Testis (tissue), 3 donors: ENCODE data around the gene KIF17. TPM values are rescaled to one million over a fixed set of nuclear protein-coding genes. Genes with fewer than 3 reads are reported as not detected.

Source experiments
- DNase-seq: peaks from one replicate; pipeline ENCODE4 v3.0.0-alpha.2; 2019
- H3K27ac ChIP-seq, 2 donors: fragments of 200-600 bp; sonication (generic); one replicate each; pipeline ENCODE4 v1.5.1; 2019
- H3K27me3 ChIP-seq: fragments of 200-600 bp; sonication (generic); one replicate; pipeline ENCODE4 v1.5.1; 2019
- H3K36me3 ChIP-seq: fragments of 200-600 bp; sonication (generic); one replicate; pipeline ENCODE4 v1.5.1; 2017; ENCODE audit warnings: low read depth; ENCODE audit errors: missing control alignments
- H3K4me1 ChIP-seq: fragments of 200-600 bp; sonication (generic); one replicate; pipeline ENCODE4 v1.5.1; 2019
- H3K4me3 ChIP-seq, 2 donors: fragments of 200-600 bp; sonication (generic); one replicate each; pipeline ENCODE4 v1.5.1; 2017 to 2019
- H3K9me3 ChIP-seq: fragments of 200-600 bp; sonication (generic); one replicate; pipeline ENCODE4 v1.5.1; 2017
- POLR2A ChIP-seq: fragments of 450-650 bp; IDR thresholded peaks from one replicate; pipeline ENCODE4 v1.6.1; 2017; ENCODE audit warnings: antibody characterized with exemption, mild to moderate bottlenecking, moderate library complexity
- WGBS, 2 donors: methylation state at CpG; one replicate each; pipeline ENCODE4 v1.1.5; 2018; 5-methylcytosine and 5-hydroxymethylcytosine counted together
- intact Hi-C: fragments of 100-400 bp; cut with DNase I; formaldehyde crosslinking; loops from one replicate; pipeline ENCODE4 v1.15.1; 2023; ENCODE audit warnings: low total_unique reads
- polyA plus RNA-seq: library from polyadenylated mRNA; stranded (reverse); fragments of 350-450 nt; fragmentation: Illumina TruSeq; extraction: RNeasy Lipid Tissue Mini Kit (QIAGEN cat#74804); gene quantifications from one replicate; pipeline ENCODE4 v1.2.3, GENCODE V29; 2014; ENCODE audit warnings: low read depth, low replicate concordance; ENCODE audit not compliant: insufficient read depth
- total RNA-seq, 2 donors: library from RNA; depleted of rRNA; stranded (reverse); fragments of >200 nt; gene quantifications; one replicate each; pipeline ENCODE4 v1.2.3, GENCODE V29; 2016
- TF ChIP-seq, protein P1 (sequence below), 3 experiments: fragments of 450-650 bp in 2 of 3; fragments of 200-600 bp in 1 of 3; sonication (generic) in 1 of 3; IDR thresholded peaks; one replicate each; pipeline ENCODE4 v1.5.1; 2016 to 2019; ENCODE audit warnings: antibody characterized with exemption in 3 of 3, mild to moderate bottlenecking in 2 of 3, moderate library complexity in 1 of 3

KIF17 gene
- total and polyA plus RNA-seq, 3 donors from 2014 or later = 36.1 to 80.2 (median 54.1) TPM

DNA sequence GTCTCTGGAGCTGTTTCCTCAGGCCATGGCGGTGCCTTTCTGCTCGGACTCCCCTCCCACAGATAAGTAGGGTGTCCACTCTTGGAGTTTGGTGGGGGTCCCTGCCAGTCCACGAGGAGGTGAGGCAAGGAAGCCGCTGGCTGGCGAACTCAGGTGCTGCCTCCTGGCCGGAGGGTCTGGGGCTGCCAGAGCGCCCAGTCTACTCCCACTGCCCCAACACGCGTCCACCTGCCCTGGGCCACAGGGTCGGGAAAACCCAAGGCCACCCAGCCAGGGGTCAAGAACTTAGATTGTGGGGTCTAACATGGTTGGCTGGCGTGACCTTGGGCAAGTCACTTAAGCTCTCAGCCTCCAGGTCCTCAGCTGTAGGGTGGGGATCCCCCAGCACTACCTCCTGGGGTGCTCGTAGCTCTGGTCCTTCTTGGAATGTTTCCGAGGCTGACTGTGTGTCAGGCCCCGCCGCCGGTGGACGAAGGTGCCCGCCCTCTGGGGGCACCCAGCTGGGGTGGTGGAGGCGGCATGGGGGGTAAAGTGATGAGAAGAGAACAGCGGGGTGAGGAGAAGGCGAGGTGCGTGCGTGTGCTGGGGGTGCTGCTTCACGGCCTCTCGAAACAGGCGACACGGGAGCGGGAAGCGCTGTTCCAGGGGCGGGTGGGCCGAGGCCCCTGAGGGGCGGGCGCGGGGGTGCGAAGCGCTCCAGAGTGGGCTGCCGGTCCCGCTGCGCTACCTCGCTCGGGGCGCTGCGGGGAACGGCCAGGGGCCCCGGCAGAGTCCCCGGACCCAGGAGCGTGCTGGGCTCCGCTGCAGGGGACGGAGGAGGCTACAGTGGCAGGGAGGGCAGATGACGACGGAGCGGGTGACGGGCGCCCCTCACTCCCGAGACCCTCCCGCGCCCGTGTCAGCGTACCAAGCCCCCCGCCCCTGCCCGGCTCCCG is 13.5 kb upstream of the KIF17 start:
- Histone ChIP-seq H3K27ac (no peak overlapping the region), H3K36me3 (no peaks in the 10 kb centered on the region), H3K4me3 (peak overlapping the region; percentile 55 to 57), H3K27me3 (no peaks in the 10 kb centered on the region), H3K9me3 (no peaks in the 10 kb centered on the region), H3K4me1 (peaks cover 18% of the 10 kb centered on the region)
- intact Hi-C loops = no loop called here
- peak; percentile 14 for DNase-seq
- TF ChIP-seq, protein P1, sequence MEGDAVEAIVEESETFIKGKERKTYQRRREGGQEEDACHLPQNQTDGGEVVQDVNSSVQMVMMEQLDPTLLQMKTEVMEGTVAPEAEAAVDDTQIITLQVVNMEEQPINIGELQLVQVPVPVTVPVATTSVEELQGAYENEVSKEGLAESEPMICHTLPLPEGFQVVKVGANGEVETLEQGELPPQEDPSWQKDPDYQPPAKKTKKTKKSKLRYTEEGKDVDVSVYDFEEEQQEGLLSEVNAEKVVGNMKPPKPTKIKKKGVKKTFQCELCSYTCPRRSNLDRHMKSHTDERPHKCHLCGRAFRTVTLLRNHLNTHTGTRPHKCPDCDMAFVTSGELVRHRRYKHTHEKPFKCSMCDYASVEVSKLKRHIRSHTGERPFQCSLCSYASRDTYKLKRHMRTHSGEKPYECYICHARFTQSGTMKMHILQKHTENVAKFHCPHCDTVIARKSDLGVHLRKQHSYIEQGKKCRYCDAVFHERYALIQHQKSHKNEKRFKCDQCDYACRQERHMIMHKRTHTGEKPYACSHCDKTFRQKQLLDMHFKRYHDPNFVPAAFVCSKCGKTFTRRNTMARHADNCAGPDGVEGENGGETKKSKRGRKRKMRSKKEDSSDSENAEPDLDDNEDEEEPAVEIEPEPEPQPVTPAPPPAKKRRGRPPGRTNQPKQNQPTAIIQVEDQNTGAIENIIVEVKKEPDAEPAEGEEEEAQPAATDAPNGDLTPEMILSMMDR (IDR thresholded peaks at IDR 0.05) = no peak
- TF ChIP-seq POLR2A = no peak
- WGBS, 2 donors = 20 to 29% methylated on average over 8 to 39 of the region's 62 CpGs

DNA sequence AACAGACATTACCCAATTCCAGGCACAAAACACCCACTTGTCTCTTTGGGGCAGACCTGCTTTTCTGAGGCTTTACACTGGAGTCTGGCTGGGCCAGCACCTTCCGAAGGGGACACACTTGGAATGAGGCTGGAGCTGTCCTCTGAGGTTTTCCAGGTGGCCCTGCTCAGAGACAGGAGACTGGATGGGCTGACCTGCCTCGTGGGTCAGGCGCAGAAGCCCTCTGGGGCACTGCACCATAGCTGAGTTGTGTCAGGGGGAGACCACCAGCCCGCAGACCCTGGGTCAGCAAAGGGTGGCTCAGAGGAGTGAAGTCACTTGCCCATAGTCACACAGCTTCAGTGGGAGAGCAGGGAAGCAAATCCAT is 12.9 kb upstream of the KIF17 start:
- intact Hi-C loops = no loop called here
- 40 to 53% methylated on average over 1 to 4 of the region's 4 CpGs for WGBS, 2 donors
- H3K36me3 ChIP-seq = no peaks in the 10 kb centered on the region
- no peaks in the 10 kb centered on the region for H3K27me3 ChIP-seq
- H3K9me3 ChIP-seq = no peaks in the 10 kb centered on the region
- TF ChIP-seq POLR2A = no peak
- TF ChIP-seq, protein P1 (IDR thresholded peaks at IDR 0.05) = no peak
- peak; percentile 13 for DNase-seq
- H3K27ac ChIP-seq = no peak overlapping the region
- no peak overlapping the region for H3K4me3 ChIP-seq
- H3K4me1 ChIP-seq = peaks cover 18% of the 10 kb centered on the region

DNA sequence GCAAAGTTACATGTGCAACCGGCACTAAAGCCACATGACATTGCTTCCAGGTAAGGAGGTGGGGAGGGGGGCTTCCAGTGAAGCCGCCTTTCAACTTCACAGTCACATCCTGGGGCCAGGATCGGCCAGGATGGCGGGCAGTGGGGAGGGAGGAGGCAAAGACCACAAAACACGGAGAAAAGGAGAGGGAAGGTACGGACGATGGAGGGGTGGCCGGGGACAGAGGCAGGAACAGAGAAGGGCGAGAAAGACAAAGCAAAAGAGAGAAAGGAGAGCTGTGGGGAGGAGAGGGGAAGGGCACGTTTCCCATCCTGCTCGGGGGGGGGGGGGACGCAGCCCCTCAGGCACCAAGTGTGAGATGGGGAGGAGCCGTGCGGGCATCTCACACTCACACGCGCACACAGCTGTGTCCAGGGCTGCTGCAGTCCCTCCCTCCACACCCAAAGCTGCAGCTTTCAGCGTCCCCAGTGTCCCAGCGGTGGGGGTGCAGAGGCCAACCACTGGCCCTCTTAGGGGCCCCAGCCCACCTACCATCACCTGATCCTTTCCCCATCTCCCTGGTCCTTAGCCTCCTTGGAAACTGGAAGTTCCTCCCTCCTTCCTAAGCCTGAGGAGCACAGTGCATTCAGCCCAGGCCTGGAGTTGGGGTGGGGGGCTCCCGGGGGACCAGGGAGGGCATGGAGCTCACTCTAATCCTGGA is 12.3 kb upstream of the KIF17 start:
- 39 to 42% methylated on average over 18 to 19 of the region's 19 CpGs for WGBS, 2 donors
- intact Hi-C loops = no loop called here

DNA sequence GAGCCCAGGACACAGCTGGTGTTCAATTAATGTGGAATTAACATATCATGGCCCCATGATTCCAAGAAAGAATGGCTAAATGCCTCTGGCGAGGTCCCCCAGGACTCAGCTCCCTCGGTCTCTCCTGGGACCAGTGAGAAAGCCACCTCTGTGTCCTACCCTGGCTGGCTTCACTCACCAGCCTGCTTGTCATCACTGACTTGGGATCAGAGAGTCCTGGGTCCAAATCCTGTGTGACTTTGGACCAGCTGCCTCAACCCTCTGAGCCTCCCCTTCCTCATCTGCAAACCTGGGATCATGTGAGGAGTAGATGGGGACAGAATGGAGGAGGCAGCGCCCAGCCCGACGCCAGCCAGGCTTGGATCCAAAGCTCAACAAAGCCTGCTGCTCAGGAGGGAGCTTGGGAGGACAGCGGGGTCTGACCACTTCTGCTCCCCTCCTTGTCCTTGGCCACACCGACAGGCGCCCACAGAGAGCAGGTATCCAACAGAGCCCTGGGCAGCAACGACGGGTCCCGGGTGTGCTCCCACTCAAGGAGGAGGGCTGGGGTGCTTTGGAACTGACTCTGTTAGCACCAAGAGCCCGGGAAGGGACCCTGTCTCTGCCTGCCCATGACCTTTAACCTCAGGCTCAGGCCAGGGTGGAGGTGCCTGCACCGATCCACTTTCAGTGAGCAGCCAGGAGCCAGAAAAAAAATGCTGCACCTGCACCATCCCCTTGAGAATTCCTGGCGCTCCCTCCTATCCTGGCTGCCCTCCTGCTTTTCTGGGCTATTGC is 11.5 kb upstream of the KIF17 start:
- no peak for TF ChIP-seq POLR2A
- 65 to 68% methylated on average over 4 to 14 of the region's 14 CpGs for WGBS, 2 donors
- Histone ChIP-seq H3K27ac (no peak overlapping the region), H3K9me3 (no peaks in the 10 kb centered on the region), H3K36me3 (no peaks in the 10 kb centered on the region), H3K4me1 (peaks cover 18% of the 10 kb centered on the region), H3K27me3 (no peaks in the 10 kb centered on the region), H3K4me3 (no peak overlapping the region)
- intact Hi-C loops = no loop called here
- peak; percentile 12 for DNase-seq

More for the DNA sequence above, 12.3 kb upstream of the KIF17 start:
- Histone ChIP-seq H3K9me3 (no peaks in the 10 kb centered on the region), H3K4me3 (no peak overlapping the region), H3K36me3 (no peaks in the 10 kb centered on the region), H3K27me3 (no peaks in the 10 kb centered on the region), H3K4me1 (peaks cover 18% of the 10 kb centered on the region), H3K27ac (no peak overlapping the region)
- DNase-seq = peak; percentile 10
- TF ChIP-seq, protein P1 (IDR thresholded peaks at IDR 0.05) = no peak
- no peak for TF ChIP-seq POLR2A
